ENCODE data around the gene PRR35.

DNA sequence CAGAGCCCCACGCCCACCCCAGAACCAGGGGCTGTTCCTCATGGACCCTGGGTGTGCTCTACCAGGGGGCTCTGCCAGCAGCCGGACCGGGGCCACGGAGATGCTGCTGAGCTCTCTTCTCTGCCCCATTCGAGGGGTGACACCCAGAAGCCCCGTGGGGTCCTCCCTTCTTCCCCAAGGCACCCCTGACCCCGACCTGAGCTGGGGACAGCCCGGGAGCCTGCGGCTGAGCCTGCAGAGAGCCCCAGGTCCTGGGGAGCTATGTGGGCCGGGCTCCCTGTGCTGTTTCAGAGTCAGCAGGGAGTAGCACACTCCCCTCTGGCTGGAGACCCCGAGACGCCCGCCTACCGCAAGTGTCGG is 1.2 kb upstream of the PRR35 start:
- TF ChIP-seq, protein P1, sequence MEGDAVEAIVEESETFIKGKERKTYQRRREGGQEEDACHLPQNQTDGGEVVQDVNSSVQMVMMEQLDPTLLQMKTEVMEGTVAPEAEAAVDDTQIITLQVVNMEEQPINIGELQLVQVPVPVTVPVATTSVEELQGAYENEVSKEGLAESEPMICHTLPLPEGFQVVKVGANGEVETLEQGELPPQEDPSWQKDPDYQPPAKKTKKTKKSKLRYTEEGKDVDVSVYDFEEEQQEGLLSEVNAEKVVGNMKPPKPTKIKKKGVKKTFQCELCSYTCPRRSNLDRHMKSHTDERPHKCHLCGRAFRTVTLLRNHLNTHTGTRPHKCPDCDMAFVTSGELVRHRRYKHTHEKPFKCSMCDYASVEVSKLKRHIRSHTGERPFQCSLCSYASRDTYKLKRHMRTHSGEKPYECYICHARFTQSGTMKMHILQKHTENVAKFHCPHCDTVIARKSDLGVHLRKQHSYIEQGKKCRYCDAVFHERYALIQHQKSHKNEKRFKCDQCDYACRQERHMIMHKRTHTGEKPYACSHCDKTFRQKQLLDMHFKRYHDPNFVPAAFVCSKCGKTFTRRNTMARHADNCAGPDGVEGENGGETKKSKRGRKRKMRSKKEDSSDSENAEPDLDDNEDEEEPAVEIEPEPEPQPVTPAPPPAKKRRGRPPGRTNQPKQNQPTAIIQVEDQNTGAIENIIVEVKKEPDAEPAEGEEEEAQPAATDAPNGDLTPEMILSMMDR (conservative IDR thresholded peaks at IDR 0.05), result no peak
- no peak for TF ChIP-seq ZFX (IDR thresholded peaks at IDR 0.05)
